Prostate gland (tissue), 2 donors: ENCODE measurements around the gene RSL1D1.

Source experiments
- CTCF ChIP-seq, 4 experiments: fragments of 200-600 bp in 2 of 4; fragments of 450-650 bp in 2 of 4; sonication (generic) in 2 of 4; IDR thresholded peaks; 1 replicate in 3 of 4; 2 replicates in 1 of 4; pipeline ENCODE4 v1.5.1; 2016 to 2019; ENCODE audit warnings: antibody characterized with exemption in 4 of 4, mild to moderate bottlenecking in 2 of 4, moderate library complexity in 2 of 4
- POLR2A ChIP-seq: fragments of 450-650 bp; IDR thresholded peaks from one replicate; pipeline ENCODE4 v1.6.1; 2016; ENCODE audit warnings: antibody characterized with exemption, mild to moderate bottlenecking
- POLR2AphosphoS5 ChIP-seq: sonication (generic); formaldehyde crosslinking; IDR thresholded peaks from one replicate; pipeline ENCODE4 v1.6.1; 2017; ENCODE audit warnings: antibody characterized with exemption

- TF ChIP-seq CTCF (IDR thresholded peaks at IDR 0.05) (no peak), POLR2A (no peak), POLR2AphosphoS5 (no peak)
Measured at GRCh38 chr16:11824362-11824761, 27.0 kb downstream of the RSL1D1 start.
